OCI-LY3 (cell line): Measurements from ENCODE around the gene PPP2R5C.

Experiments
- H2AFZ ChIP-seq: fragments of 200-600, 300-600 bp; shearing (Covaris generic); 2 replicates; pipeline ENCODE4 v1.6.0; 2014; ENCODE audit warnings: antibody characterized with exemption, low read depth, low read length
- H3K27ac ChIP-seq: fragments of 200-600, 300-600 bp; sonication (generic); 2 replicates; pipeline ENCODE4 v1.5.1; 2014; ENCODE audit warnings: mild to moderate bottlenecking, low read length, moderate library complexity, mixed read lengths
- H3K27me3 ChIP-seq: fragments of 200-600, 300-600 bp; sonication (generic); 2 replicates; pipeline ENCODE4 v1.6.1; 2014; ENCODE audit warnings: low read depth, low read length, mixed read lengths
- H3K36me3 ChIP-seq: fragments of 200-600, 300-600 bp; sonication (generic); replicated peaks from 2 replicates; pipeline ENCODE3; 2014; ENCODE audit warnings: low read depth, low read length, mixed read lengths
- H3K4me1 ChIP-seq: fragments of 300-600, 200-600 bp; sonication (generic); 2 replicates; pipeline ENCODE4 v1.6.1; 2014; ENCODE audit warnings: low read length, mixed read lengths
- H3K4me2 ChIP-seq: fragments of 200-600, 300-600 bp; sonication (generic); 2 replicates; pipeline ENCODE4 v1.6.1; 2014; ENCODE audit warnings: low read length, mixed read lengths
- H3K4me3 ChIP-seq: fragments of 300-600, 200-600 bp; sonication (generic); 2 replicates; pipeline ENCODE4 v1.5.1; 2014; ENCODE audit warnings: antibody characterized with exemption, mild to moderate bottlenecking, low read length, moderate library complexity
- H3K79me2 ChIP-seq: fragments of 300-600, 200-600 bp; shearing (Covaris generic); 2 replicates; pipeline ENCODE4 v1.6.1; 2014; ENCODE audit warnings: mild to moderate bottlenecking, low read length, mixed read lengths
- H3K9ac ChIP-seq: fragments of 300-600, 200-600 bp; shearing (Covaris generic); 2 replicates; pipeline ENCODE4 v1.6.0; 2014; ENCODE audit warnings: mild to moderate bottlenecking, low read length, moderate library complexity
- H3K9me3 ChIP-seq: fragments of 200-600, 300-600 bp; shearing (Covaris generic); 2 replicates; pipeline ENCODE4 v1.6.1; 2014; ENCODE audit warnings: low read length, mixed read lengths; ENCODE audit not compliant: insufficient read depth
- H4K20me1 ChIP-seq: fragments of 200-600, 300-600 bp; sonication (generic); 2 replicates; pipeline ENCODE4 v1.6.1; 2016; ENCODE audit warnings: low read length, mixed read lengths; ENCODE audit not compliant: insufficient read depth
- EZH2phosphoT487 ChIP-seq: fragments of 200-600 bp; shearing (Covaris generic); IDR thresholded peaks from 2 replicates; pipeline ENCODE4 v1.6.1; 2018; ENCODE audit warnings: antibody characterized with exemption, mixed run types, low read depth
- TF ChIP-seq, protein P1 (sequence below): fragments of 200-600, 300-600 bp; sonication (generic); IDR thresholded peaks from 2 replicates; pipeline ENCODE4 v1.5.1; 2014; ENCODE audit warnings: antibody characterized with exemption, low read length, low read depth

The PPP2R5C gene

DNA sequence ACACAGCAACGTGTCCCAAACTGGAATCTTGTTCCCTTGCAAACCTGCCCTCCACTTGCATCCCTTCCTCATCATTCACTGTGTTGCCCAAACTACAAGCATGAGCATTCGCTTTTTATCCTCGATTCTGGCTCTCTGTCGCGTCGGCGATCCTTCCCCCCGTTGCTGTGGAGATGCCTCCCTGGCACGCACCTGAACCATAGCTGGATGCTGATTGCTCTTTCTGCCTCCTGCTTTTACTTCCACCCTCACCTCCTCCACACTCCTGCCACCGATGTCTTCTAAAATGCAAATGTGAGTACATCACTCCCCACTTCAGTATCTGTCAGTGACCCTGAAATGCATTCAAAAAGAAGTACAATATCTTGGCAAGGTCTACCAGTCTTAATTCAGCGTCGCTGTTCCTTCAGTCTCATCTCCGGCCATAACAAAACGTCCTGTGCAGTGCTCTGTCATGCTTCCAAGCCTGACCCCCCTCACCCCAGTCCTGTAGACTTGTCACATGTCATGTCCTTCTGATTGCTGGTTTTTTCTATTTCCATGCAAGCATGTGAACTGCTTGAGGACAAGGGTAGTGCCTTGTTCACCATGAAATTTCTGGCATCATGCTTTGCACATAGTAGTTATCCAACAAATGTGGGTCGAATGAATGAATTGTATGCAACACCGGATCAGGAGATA is 2.5 kb upstream of the PPP2R5C start:
- TF ChIP-seq, protein P1, sequence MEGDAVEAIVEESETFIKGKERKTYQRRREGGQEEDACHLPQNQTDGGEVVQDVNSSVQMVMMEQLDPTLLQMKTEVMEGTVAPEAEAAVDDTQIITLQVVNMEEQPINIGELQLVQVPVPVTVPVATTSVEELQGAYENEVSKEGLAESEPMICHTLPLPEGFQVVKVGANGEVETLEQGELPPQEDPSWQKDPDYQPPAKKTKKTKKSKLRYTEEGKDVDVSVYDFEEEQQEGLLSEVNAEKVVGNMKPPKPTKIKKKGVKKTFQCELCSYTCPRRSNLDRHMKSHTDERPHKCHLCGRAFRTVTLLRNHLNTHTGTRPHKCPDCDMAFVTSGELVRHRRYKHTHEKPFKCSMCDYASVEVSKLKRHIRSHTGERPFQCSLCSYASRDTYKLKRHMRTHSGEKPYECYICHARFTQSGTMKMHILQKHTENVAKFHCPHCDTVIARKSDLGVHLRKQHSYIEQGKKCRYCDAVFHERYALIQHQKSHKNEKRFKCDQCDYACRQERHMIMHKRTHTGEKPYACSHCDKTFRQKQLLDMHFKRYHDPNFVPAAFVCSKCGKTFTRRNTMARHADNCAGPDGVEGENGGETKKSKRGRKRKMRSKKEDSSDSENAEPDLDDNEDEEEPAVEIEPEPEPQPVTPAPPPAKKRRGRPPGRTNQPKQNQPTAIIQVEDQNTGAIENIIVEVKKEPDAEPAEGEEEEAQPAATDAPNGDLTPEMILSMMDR: no peak
- no peak for TF ChIP-seq EZH2phosphoT487
- Histone ChIP-seq H3K4me1 (peaks cover 10% of the 10 kb centered on the region; the same call in 1 of the 2 replicates), H3K9ac (no peak overlapping the region), H3K27me3 (peaks cover 4% of the 10 kb centered on the region), H3K27ac (no peak overlapping the region), H3K4me2 (no peak overlapping the region), H3K9me3 (no peaks in the 10 kb centered on the region), H3K79me2 (no peaks in the 10 kb centered on the region; the same call in 1 of the 2 replicates), H3K36me3 (peaks cover 5% of the 10 kb centered on the region), H4K20me1 (no peaks in the 10 kb centered on the region), H2AFZ (no peak overlapping the region), H3K4me3 (no peak overlapping the region)

DNA sequence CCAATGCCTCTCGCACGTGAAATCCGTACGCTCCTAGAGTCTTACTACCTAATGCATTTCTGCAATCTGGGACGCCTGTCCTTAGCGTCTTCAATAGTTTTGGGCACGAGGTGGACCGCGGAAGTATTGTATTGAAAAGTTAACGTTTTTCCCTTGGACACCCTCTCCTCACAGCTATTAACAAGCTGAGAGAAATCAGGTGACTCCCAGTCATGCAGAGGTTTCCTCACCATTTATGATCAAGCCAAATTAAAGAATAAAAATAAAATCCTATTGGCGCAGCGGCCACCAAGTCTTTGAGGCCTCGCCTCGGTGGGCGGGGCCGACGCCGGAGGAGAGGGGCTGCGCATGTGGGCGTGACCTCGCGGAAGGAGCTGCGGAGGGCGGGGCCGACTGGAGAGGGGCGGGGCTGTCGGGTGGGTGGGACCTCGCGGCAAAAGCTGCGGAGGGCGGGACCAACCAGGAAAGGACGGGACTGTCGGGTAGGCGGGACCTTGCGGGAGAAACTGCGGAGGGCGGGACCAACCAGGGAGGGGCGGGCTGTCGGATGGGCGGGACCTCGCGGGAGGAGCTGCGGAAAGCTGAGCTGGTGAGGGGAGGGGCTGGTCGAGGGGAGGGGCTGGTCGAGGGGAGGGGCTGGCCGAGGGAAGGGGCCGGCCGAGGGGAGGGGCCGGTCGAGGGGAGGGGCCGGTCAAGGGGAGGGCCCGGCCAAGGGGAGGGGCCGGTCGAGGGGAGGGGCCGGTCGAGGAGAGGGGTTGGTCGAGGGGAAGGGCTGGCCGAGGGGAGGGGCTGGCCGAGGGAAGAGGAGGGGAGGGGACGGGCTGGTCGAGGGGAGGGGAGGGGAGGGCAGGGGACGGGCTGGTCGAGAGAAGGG is 1.1 kb upstream of the PPP2R5C start:
- no peaks in the 10 kb centered on the region for H3K27me3 ChIP-seq
- peak overlapping the region; percentile 48; the same call in 1 of the 2 replicates for H2AFZ ChIP-seq
- no peaks in the 10 kb centered on the region for H3K9me3 ChIP-seq
- no peak overlapping the region for H3K27ac ChIP-seq
- TF ChIP-seq EZH2phosphoT487: no peak
- TF ChIP-seq, protein P1: no peak
- H3K9ac ChIP-seq: no peak overlapping the region
- H3K4me1 ChIP-seq: peaks cover 10% of the 10 kb centered on the region; the same call in 1 of the 2 replicates
- peaks cover 9% of the 10 kb centered on the region for H3K36me3 ChIP-seq
- H4K20me1 ChIP-seq: no peaks in the 10 kb centered on the region
- peak overlapping the region; percentile 78 for H3K4me2 ChIP-seq
- peak overlapping the region; percentile 90 for H3K4me3 ChIP-seq
- H3K79me2 ChIP-seq: no peaks in the 10 kb centered on the region; the same call in 1 of the 2 replicates

DNA sequence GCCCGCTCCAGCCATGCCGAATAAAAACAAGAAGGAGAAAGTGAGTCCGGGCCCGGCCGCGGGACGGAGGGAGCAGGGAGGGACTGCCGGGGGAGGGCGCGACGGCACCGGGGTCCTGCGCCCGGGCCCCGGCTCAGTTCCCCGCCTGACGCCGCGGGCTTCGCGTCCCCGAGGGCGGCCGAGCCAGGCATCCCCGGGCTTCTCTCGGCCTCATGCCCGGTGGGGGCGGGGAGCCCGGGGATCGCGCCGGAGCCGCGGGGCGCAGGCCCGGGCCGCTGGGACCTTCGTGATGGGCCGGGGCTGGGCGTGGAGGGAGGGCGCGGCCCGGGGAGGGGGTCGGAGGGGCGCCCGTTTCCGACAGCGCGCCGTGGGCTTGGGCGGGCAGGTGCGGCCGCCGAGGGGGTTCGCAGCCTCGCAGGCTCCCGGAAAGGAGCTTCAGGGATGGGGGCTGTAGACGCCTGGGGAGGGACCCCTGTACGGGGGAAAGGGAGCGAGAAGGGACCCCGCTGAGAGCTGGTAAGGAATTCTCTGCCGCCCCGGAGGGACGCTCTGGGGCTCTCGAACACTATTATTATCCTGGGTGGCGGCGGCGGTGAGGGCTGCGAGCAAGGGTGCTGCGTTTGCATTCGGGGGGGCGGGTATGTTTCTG is 496 bp downstream of the PPP2R5C start:
- H3K9ac ChIP-seq: peak overlapping the region; percentile 80
- TF ChIP-seq, protein P1: no peak
- no peak for TF ChIP-seq EZH2phosphoT487
- peak overlapping the region; percentile 89 for H3K4me3 ChIP-seq
- peaks cover 18% of the 10 kb centered on the region for H3K36me3 ChIP-seq
- H3K79me2 ChIP-seq: no peaks in the 10 kb centered on the region; the same call in 1 of the 2 replicates
- H3K27ac ChIP-seq: peak overlapping the region; percentile 31
- peaks cover 10% of the 10 kb centered on the region; the same call in 1 of the 2 replicates for H3K4me1 ChIP-seq
- H3K4me2 ChIP-seq: peak overlapping the region; percentile 88
- H3K27me3 ChIP-seq: no peaks in the 10 kb centered on the region
- H3K9me3 ChIP-seq: no peaks in the 10 kb centered on the region
- H4K20me1 ChIP-seq: no peaks in the 10 kb centered on the region
- no peak overlapping the region for H2AFZ ChIP-seq
